HepG2 (cell line): ENCODE measurements around the gene NABP2. TPM values are rescaled to one million over a fixed set of nuclear protein-coding genes. Genes with fewer than 3 reads are reported as not detected.

Source experiments
- AGO1 ChIP-seq: fragments of 200-400 bp; formaldehyde crosslinking; IDR thresholded peaks from 2 replicates; pipeline ENCODE4 v1.6.1; 2017; ENCODE audit warnings: mild to moderate bottlenecking, low read depth, low read length, moderate library complexity; ENCODE audit not compliant: poor library complexity, severe bottlenecking
- CEBPG ChIP-seq: IDR thresholded peaks from 2 replicates; pipeline ENCODE4 v1.6.1; 2016
- ERF ChIP-seq: IDR thresholded peaks from 2 replicates; pipeline ENCODE4 v1.6.1; 2018; ENCODE audit warnings: missing biosample characterization, missing genetic modification reagents
- FOXO1 ChIP-seq: sonication (generic); formaldehyde crosslinking; IDR thresholded peaks from 2 replicates; pipeline ENCODE4 v1.4.0; 2020; ENCODE audit warnings: missing genetic modification reagents
- GATAD2A ChIP-seq: IDR thresholded peaks from 2 replicates; pipeline ENCODE4 v1.6.1; 2016
- IRX3 ChIP-seq: sonication (generic); formaldehyde crosslinking; IDR thresholded peaks from 2 replicates; pipeline ENCODE4 v1.8.1; 2023; ENCODE audit warnings: mild to moderate bottlenecking, low read depth, missing genetic modification reagents, borderline replicate concordance
- KMT2B ChIP-seq: IDR thresholded peaks from 2 replicates; pipeline ENCODE4 v1.6.1; 2016; ENCODE audit warnings: missing genetic modification reagents, missing compliant biosample characterization
- MAF1 ChIP-seq: sonication (generic); formaldehyde crosslinking; IDR thresholded peaks from 2 replicates; pipeline ENCODE4 v1.5.0; 2020; ENCODE audit warnings: missing genetic modification reagents, borderline replicate concordance
- MIER2 ChIP-seq: IDR thresholded peaks from 2 replicates; pipeline ENCODE4 v1.6.1; 2016; ENCODE audit warnings: missing biosample characterization, missing genetic modification reagents
- NONO ChIP-seq, 2 experiments: fragments of 450-650 bp in 1 of 2; sonication (generic) in 1 of 2; formaldehyde crosslinking in 1 of 2; IDR thresholded peaks in 1 of 2; conservative IDR thresholded peaks in 1 of 2; 2 replicates each; pipeline versions ENCODE4 v1.6.1 to v1.8.0; 2017 to 2022; ENCODE audit warnings: mild to moderate bottlenecking in 1 of 2, missing genetic modification reagents in 1 of 2, moderate library complexity in 1 of 2
- NR1H2 ChIP-seq: sonication (generic); formaldehyde crosslinking; IDR thresholded peaks from 2 replicates; pipeline ENCODE4 v1.8.1; 2022; ENCODE audit warnings: low read depth, missing genetic modification reagents, borderline replicate concordance
- SIN3B ChIP-seq: fragments of 150-350 bp; IDR thresholded peaks from 2 replicates; pipeline ENCODE4 v1.6.1; 2014; ENCODE audit warnings: low read length
- TBP ChIP-seq: sonication (generic); formaldehyde crosslinking; IDR thresholded peaks from 2 replicates; pipeline ENCODE4 v1.5.0; 2020; ENCODE audit warnings: missing genetic modification reagents
- TCF12 ChIP-seq, 2 experiments: fragments of 450-650 bp in 1 of 2; sonication (generic) in 1 of 2; formaldehyde crosslinking in 1 of 2; IDR thresholded peaks; 2 replicates each; pipeline versions ENCODE4 v1.6.1 to v1.8.0; 2017 to 2022; ENCODE audit warnings: antibody characterized with exemption in 1 of 2, mild to moderate bottlenecking in 1 of 2, missing genetic modification reagents in 1 of 2, moderate library complexity in 1 of 2
- ZC3H13 ChIP-seq: sonication (generic); formaldehyde crosslinking; IDR thresholded peaks from 2 replicates; pipeline ENCODE4 v1.8.1; 2023; ENCODE audit warnings: mild to moderate bottlenecking, missing genetic modification reagents, moderate library complexity
- ZMAT3 ChIP-seq: sonication (generic); formaldehyde crosslinking; conservative IDR thresholded peaks from 2 replicates; pipeline ENCODE4 v1.7.0; 2021; ENCODE audit warnings: missing genetic modification reagents
- ZNF446 ChIP-seq: sonication (generic); formaldehyde crosslinking; IDR thresholded peaks from 2 replicates; pipeline ENCODE4 v1.5.0; 2020; ENCODE audit warnings: mild to moderate bottlenecking, missing genetic modification reagents
- ZNF678 ChIP-seq: sonication (generic); formaldehyde crosslinking; IDR thresholded peaks from 2 replicates; pipeline ENCODE4 v1.4.0; 2020; ENCODE audit warnings: mild to moderate bottlenecking, missing genetic modification reagents
- ZNF780A ChIP-seq: sonication (generic); formaldehyde crosslinking; IDR thresholded peaks from 2 replicates; pipeline ENCODE4 v1.8.0; 2022; ENCODE audit warnings: mild to moderate bottlenecking, missing genetic modification reagents, moderate library complexity
- polyA plus RNA-seq, 8 experiments: library from polyadenylated mRNA; depleted of rRNA in 3 of 8; stranded (reverse) in 7 of 8; unstranded in 1 of 8; fragments of >200 nt; fragmentation: Illumina TruSeq in 4 of 8; extraction: Trizol in 4 of 8; gene quantifications; 2 replicates each; pipeline versions ENCODE4 v1.2.1 to v1.2.3, GENCODE V29; 2011 to 2016; ENCODE audit warnings: low read depth in 4 of 8, missing spikeins in 1 of 8, mixed read lengths in 1 of 8; ENCODE audit not compliant: insufficient read depth in 1 of 8
- total RNA-seq, 5 experiments: library from RNA; depleted of rRNA; stranded (reverse); fragments of >200 nt; fragmentation: Illumina TruSeq; extraction: Trizol; gene quantifications; 2 replicates each; pipeline ENCODE4 v1.2.3, GENCODE V29; 2016; ENCODE audit warnings: low read depth in 1 of 5
- TF ChIP-seq, protein P1 (sequence below): sonication (generic); formaldehyde crosslinking; IDR thresholded peaks from 2 replicates; pipeline ENCODE4 v1.5.0; 2020; ENCODE audit warnings: missing genetic modification reagents
- TF ChIP-seq, protein P2 (sequence below): fragments of 450-650 bp; IDR thresholded peaks from 2 replicates; pipeline ENCODE4 v1.6.1; 2016
- TF ChIP-seq, protein P3 (sequence below): sonication (generic); formaldehyde crosslinking; IDR thresholded peaks from 2 replicates; pipeline ENCODE4 v1.4.0; 2020; ENCODE audit warnings: low read depth, mild to moderate bottlenecking, missing genetic modification reagents
- TF ChIP-seq, protein P4 (sequence below): IDR thresholded peaks from 2 replicates; pipeline ENCODE4 v1.6.1; 2016
- TF ChIP-seq, protein P5 (sequence below): sonication (generic); formaldehyde crosslinking; conservative IDR thresholded peaks from 2 replicates; pipeline ENCODE4 v1.8.0; 2022; ENCODE audit warnings: mild to moderate bottlenecking, moderate library complexity, missing genetic modification reagents

The NABP2 gene
- total and polyA plus RNA-seq, 2 of the 13 experiments (the other 11 are each of a cell fraction or from before 2014, with no cell fraction given): 33.2 to 35.5 TPM

DNA sequence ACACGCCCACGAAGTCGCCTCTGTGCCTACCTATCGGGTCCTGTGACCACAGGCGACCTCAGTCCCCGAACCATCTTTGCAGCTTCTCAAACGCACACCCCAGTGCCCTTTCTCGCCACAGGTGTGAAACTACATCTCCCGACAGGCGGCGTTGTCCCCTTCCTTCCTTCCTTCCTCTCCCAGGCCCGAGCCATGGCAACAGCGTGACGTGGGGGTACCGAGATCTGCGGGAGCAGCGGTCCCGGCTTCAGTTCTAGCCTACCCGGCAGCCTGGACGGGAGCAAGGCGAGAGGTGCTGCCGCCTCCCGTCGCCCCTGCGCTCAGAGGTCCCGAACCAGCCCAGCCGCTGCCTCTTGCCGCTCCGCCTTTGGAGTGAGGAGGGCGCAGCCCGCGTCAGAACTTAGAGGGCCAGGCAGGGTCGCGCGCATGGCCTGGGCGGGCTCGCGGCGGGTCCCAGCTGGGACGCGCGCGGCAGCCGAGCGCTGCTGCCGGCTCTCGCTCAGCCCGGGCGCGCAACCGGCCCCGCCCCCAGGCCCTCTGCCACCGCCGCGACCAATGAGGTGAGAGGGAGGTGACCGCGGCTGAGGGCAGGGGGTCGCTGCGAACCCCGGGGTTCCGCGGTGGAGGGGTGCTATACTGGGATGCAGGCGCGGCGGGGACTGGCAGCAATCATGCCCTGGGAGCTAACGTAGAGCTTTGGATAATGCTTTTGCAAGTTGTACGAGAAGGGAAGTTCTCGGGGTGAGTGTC is 42.7 kb downstream of the NABP2 start, which contains the start of gene COQ10A (continued):
- peak; percentile 85 for TF ChIP-seq ERF (CRISPR knock-in tag)
- no peak for TF ChIP-seq ZNF780A (CRISPR knock-in tag)
- TF ChIP-seq, protein P1, sequence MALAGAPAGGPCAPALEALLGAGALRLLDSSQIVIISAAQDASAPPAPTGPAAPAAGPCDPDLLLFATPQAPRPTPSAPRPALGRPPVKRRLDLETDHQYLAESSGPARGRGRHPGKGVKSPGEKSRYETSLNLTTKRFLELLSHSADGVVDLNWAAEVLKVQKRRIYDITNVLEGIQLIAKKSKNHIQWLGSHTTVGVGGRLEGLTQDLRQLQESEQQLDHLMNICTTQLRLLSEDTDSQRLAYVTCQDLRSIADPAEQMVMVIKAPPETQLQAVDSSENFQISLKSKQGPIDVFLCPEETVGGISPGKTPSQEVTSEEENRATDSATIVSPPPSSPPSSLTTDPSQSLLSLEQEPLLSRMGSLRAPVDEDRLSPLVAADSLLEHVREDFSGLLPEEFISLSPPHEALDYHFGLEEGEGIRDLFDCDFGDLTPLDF: 0 out of 2 replicates have a peak, but pooled peaks have one; percentile 31
- TF ChIP-seq, protein P2, sequence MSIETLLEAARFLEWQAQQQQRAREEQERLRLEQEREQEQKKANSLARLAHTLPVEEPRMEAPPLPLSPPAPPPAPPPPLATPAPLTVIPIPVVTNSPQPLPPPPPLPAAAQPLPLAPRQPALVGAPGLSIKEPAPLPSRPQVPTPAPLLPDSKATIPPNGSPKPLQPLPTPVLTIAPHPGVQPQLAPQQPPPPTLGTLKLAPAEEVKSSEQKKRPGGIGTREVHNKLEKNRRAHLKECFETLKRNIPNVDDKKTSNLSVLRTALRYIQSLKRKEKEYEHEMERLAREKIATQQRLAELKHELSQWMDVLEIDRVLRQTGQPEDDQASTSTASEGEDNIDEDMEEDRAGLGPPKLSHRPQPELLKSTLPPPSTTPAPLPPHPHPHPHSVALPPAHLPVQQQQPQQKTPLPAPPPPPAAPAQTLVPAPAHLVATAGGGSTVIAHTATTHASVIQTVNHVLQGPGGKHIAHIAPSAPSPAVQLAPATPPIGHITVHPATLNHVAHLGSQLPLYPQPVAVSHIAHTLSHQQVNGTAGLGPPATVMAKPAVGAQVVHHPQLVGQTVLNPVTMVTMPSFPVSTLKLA: no peak
- TF ChIP-seq ZC3H13: 0 out of 2 replicates have a peak, but pooled peaks have one; percentile 33
- no peak; the same call in 1 of the 2 replicates for TF ChIP-seq TBP (CRISPR knock-in tag)
- TF ChIP-seq ZNF678: peak; percentile 60; the same call in 1 of the 2 replicates
- 0 out of 2 replicates have a peak, but pooled peaks have one; percentile 35 for TF ChIP-seq MIER2
- peak; percentile 73 for TF ChIP-seq KMT2B (CRISPR knock-in tag)
- TF ChIP-seq NONO (IDR thresholded peaks at IDR 0.05): no peak
- TF ChIP-seq NONO (CRISPR knock-in tag; conservative IDR thresholded peaks at IDR 0.05): peak; percentile 27; the same call in 1 of the 2 replicates
- peak; percentile 24; the same call in 1 of the 2 replicates for TF ChIP-seq CEBPG (CRISPR knock-in tag)
- TF ChIP-seq, protein P3, sequence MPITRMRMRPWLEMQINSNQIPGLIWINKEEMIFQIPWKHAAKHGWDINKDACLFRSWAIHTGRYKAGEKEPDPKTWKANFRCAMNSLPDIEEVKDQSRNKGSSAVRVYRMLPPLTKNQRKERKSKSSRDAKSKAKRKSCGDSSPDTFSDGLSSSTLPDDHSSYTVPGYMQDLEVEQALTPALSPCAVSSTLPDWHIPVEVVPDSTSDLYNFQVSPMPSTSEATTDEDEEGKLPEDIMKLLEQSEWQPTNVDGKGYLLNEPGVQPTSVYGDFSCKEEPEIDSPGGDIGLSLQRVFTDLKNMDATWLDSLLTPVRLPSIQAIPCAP (CRISPR knock-in tag): 0 out of 2 replicates have a peak, but pooled peaks have one; percentile 54
- TF ChIP-seq, protein P4, sequence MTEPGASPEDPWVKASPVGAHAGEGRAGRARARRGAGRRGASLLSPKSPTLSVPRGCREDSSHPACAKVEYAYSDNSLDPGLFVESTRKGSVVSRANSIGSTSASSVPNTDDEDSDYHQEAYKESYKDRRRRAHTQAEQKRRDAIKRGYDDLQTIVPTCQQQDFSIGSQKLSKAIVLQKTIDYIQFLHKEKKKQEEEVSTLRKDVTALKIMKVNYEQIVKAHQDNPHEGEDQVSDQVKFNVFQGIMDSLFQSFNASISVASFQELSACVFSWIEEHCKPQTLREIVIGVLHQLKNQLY (CRISPR knock-in tag): 0 out of 2 replicates have a peak, but pooled peaks have one; percentile 39
- TF ChIP-seq NR1H2 (CRISPR knock-in tag): peak; percentile 61; the same call in 1 of the 2 replicates
- TF ChIP-seq ZMAT3 (CRISPR knock-in tag): peak; percentile 56; the same call in 1 of the 2 replicates
- TF ChIP-seq, protein P5, sequence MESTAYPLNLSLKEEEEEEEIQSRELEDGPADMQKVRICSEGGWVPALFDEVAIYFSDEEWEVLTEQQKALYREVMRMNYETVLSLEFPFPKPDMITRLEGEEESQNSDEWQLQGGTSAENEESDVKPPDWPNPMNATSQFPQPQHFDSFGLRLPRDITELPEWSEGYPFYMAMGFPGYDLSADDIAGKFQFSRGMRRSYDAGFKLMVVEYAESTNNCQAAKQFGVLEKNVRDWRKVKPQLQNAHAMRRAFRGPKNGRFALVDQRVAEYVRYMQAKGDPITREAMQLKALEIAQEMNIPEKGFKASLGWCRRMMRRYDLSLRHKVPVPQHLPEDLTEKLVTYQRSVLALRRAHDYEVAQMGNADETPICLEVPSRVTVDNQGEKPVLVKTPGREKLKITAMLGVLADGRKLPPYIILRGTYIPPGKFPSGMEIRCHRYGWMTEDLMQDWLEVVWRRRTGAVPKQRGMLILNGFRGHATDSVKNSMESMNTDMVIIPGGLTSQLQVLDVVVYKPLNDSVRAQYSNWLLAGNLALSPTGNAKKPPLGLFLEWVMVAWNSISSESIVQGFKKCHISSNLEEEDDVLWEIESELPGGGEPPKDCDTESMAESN (CRISPR knock-in tag): peak; percentile 88
- no peak for TF ChIP-seq TCF12 (IDR thresholded peaks at IDR 0.05)
- TF ChIP-seq TCF12 (CRISPR knock-in tag; IDR thresholded peaks at IDR 0.05): no peak
- TF ChIP-seq ZNF446 (CRISPR knock-in tag): peak; percentile 84; the same call in 1 of the 2 replicates
- TF ChIP-seq AGO1: no peak
- TF ChIP-seq MAF1 (CRISPR knock-in tag): no peak
- peak; percentile 90; the same call in 1 of the 2 replicates for TF ChIP-seq IRX3
- TF ChIP-seq SIN3B: no peak
- peak; percentile 67; the same call in 1 of the 2 replicates for TF ChIP-seq GATAD2A
- TF ChIP-seq FOXO1 (CRISPR knock-in tag): peak; percentile 47; the same call in 1 of the 2 replicates
